Amygdala (tissue), 56 donors: ENCODE measurements around the gene BMP8B.

ENCODE experiments used
- DNase-seq, 56 donors: peaks; one replicate each; lab custom pipeline; 2025; lab: John Stamatoyannopoulos, UW

The BMP8B gene

DNA sequence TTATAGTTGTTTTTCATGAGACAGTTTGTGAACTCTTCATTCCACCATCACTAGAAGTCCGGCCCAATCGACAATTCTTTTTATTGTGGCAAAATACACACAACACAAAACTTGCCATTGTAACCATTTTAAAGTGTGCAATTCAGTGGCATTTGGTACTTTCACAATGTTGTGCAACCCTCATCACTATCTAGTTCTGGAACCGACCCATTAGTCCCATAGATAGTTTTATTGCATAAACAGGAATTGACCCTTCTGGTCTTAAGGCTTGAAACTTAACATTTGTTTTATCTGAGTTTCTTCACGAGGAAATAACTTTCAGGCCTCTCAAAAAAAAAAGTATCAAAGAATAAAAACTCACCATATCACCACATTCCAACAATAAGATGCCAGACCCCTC lies 58.8 kb downstream of the BMP8B start:
- DNase-seq: no peak

DNA sequence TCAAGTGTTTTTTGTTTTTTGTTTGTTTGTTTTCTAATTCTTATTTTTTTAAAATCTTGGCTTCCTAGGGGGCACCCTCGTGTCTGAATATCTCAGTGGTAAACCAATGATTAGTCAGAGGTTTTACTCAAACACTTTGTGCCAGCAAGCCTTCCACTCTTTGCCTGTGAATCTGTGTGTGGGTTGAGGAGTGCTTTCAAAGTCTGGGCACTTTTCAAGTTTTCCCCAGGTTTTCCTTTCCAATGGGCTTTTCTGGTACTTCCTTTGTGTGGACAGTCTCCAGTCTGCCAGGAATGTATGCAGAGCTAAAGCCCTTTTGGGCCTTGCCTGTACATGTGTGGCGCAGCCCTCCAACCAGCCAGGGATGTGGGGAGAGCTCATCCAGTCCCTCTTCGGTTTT lies 59.6 kb downstream of the BMP8B start:
- peak in 1 of 56 donors; percentile 12 for DNase-seq

DNA sequence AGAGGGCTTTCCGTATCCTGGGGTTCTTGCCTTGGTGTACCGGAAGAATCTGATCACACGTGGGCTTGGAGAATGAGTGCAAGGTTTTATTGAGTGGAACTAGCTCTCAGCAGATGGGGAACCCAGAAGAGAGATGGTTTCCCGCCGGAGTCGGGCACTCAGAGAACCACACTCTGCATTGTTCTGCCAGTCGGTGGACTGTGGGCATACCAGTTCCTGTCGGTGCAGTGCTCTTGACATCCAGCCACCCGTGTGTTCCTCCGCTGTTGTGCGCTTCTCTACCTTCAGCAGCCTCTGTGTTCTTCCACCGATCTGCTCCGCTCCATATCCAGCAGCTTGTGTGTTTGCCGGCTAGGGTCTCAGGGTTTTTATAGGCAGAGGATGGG lies 60.7 kb downstream of the BMP8B start:
- DNase-seq: no peak

DNA sequence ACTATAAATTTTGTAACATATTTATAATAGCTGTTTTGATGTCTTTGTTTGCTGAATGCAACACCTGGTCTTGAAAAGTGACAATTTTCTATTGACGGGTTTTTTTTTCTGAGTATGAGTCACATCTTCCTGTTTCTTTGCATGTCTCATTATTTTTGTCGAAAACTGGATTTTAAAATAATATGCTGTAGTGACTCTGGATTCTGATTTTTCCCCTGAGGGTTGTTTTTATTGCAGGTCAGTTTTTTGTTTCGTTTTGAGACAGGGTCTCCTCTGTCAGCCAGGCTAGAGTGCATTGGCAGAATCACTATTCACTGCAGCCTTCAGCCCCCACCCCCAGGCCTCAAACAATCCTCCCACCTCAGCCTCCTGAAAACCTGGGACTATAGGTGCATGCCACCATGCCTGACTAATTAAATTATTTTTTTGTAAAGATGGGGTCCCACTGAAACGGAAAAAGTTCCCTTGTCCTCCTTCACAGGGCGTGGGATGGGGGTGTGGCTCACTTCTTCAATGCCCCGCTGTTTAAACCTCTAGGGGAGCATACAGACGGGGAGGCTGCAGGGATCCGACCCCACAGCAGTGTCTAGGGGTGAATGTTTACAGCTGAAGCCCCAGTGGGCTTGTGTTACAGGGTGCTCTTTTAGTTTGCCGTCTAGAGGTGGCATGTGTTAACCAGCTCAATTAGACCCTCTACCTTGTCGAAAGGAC lies 61.3 kb downstream of the BMP8B start:
- DNase-seq: no peak

DNA sequence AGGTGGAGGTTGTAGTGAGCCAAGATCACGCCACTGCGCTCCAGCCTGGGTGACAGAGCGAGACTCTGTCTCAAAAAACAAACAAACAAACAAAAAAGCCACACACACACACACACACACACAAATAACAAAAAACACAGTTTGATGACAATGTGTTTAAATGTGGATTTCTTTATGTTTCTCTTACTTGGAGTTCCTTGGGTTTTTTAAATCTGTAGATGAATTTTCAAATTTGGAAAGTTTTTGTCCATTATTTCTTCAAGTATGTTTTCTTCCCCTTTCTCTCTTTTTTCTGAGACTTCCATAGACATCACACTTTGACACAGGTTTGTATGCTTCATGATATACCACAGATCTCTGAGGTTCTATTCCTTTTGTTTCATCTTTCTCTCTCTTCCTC lies 62.1 kb downstream of the BMP8B start:
- no peak for DNase-seq

DNA sequence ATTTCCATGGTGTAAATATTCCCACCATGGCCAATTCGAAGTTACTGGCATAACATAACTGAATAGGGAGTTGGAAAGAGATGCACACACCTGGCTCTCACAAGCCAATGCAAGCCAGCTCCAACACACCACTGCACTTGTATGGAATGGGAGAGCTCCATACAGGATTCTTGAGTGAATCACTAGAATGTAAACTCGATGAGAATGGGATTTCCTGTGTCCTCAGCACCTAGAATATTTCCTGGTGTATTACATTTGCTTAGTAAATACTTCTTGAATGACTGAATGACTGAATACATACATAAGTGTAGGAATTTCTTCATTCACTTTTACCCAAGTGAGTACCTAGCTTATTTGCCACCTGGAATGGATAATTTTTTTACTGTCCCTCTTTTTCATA lies 66.2 kb downstream of the BMP8B start:
- no peak for DNase-seq

DNA sequence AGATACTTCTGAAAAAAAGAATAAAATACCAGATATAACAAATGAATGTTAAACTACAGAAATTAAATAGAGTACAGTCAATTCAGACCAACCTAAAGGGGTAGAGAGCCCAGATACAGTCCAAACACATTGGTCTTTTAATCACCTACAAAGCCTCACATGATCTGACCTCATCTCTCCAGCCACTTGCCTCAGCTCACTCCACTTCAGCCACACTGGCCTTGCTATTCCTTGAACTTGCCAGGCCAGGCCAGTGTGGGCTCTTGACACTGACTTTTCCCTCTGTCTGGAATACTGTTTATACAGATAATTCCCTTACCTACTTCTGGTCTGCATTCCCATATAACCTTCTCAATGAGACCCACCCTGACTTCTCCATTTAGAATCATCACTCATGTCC lies 67.0 kb downstream of the BMP8B start:
- DNase-seq: no peak

DNA sequence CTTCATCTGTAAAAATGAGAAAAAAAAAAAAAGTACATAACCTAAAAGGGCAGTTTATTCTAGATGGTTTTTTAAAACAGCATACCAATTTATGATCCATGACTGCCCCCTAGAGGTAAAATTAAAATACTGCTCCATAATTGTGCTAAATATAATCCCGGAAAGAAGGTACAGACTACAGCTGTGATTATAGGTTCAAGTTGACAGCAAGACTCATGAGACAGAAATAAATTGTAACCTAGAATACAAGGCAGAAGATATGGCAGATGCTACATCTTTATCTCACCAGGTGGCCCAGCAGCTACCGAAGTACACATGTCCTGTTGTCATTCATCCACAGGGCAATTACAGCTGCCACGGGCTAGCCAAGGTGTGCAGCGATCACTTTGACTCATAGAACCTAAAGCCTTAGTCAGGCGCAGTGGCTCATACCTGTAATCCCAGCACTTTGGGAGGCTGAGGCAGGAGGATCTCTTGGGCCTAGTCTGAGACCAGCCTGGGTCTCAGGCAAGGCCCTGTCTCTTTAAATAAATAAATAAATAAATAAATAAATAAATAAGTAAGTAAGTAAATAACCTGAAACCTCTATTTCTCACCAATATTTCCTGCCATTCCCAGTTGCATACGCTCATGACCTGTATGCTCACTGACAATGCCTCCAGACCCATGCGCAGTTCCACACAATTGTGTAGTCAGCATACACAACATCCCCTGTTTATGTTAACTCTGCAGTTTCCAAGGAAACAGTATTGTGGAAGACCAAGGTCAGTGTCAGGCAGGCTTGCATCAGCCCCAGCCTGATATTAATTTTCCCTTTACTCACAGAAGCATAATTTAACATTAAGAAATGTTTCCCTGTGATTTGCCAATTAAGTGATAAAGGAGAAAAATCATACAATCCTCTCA lies 68.3 kb downstream of the BMP8B start:
- peak in 1 of 56 donors; percentile 13 for DNase-seq

DNA sequence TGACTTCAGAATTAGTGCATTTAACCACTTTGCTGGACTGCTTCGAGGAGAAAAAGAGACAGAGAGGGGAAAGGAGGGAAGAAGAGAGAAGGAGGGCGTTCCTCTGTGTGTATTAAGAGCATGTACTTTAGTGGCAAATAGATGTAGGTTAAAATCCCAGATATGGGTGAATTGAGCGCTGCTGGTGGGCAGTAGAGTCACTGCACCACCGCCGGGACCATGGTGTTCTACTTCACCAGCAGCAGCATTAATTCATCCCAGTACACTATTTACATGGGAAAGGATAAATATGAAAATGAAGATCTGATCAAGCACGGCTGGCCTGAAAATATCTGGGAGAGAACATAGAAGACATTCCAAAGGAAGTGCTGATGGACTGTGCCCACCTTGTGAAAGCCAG lies 70.9 kb downstream of the BMP8B start:
- DNase-seq: no peak

DNA sequence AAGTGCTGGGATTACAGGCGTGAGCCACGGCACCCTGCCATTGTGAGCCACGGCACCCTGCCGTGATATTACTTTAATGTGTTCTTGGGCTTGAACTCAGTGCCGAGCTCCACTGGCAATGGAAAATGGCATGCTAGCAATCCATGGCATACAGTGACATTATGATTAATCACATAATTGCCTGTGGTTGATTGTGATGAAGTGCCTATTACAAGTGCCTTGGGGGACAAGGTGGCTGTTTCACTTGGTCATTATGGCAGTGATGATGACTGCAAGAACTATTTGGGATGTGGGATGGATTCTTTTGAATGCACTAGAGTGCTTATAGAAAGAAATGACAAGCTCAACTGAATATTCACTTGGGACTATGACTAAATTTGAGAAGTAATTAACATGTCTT lies 75.1 kb downstream of the BMP8B start:
- no peak for DNase-seq

DNA sequence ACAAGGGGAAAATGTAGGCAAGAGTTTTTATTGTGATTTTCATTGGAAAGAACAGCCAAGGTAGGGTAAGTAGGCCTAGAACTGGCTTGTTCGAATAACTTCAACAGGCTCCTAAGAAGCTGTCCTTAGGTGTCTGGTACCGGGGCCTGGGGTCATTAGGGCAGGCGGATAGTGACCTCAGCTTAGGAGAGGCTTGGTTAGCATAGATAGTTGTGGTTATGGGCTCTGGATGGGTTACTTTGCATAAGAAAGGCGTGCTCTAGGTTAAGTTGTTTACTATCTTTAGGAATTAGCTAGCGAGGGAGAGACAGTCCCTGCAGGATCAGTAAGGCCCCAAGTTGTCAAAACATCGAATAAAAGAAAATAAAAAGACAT lies 76.7 kb downstream of the BMP8B start:
- no peak for DNase-seq

DNA sequence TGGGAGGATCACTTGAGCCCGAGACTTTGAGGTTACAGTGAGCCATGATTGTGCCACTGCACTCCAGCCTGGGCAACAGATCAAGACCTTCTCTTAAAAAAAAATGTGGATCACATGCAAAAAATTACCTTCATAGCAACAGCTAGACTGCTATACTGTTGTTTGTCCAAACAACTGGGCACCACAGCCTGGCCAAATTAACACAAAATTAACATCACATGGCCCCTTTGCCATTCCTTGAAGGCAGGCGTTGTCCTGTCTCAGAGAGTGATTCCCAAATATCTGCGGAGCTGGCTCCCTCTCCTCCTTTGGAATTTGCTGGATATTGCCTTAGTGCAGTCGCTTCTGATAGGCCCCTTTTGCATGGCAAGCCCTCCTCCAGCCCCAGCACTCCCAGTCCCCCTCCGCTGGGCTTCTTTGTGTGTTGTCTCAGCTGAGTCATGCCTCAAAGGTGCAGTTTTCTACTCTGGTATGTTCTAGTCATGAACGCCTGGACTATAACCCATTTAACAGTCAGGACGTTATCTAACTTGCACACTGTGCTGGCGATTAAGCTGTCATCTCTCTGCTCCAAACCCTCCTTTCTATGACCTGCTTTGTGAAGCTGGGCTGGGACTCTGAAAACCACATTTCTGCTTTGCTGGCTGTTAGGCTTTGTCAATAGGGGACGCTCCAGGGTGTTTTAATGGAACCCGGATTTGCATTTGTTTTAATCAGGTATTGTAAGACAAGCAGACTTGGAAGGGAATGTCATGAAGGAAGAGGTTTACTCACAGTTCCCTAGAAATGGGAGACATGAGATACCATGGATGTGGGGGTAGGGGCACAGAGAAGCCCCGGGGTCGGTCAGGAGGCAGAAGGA lies 77.3 kb downstream of the BMP8B start:
- DNase-seq: no peak

DNA sequence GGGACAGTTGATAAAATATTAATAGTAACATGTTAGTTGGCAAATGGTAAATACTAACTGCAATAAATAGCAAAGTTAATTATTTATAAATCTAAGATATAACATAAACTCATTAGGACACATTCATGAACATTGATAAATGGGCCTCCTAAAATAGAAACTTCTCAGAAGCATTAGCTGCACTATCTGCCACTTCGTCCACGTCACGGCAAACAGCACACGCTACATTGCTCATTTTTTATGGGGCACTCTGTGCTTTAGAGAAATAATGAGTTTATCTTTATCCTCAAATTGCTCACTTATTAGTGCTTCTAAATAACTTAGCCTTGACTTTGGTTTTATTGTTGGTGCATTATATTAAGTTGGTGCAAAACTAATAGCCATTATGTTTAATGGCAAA lies 81.2 kb downstream of the BMP8B start:
- no peak for DNase-seq
